Neutrophil (primary cell): ENCODE results near the gene TNIK.

Experiments
- H3K27ac ChIP-seq: fragments of 200-600 bp; sonication (generic); 2 replicates; pipeline ENCODE4 v1.5.1; 2016; ENCODE audit warnings: mild to moderate bottlenecking, moderate library complexity
- H3K27me3 ChIP-seq: fragments of 200-600 bp; sonication (generic); 2 replicates; pipeline ENCODE4 v1.6.0; 2016; ENCODE audit warnings: mild to moderate bottlenecking
- H3K36me3 ChIP-seq: fragments of 200-600 bp; sonication (generic); 2 replicates; pipeline ENCODE4 v1.5.1; 2017
- H3K4me1 ChIP-seq, 2 experiments: fragments of 200-600 bp in 1 of 2; sonication (generic) in 1 of 2; 1 replicate in 1 of 2; 2 replicates in 1 of 2; pipeline versions ENCODE4 v1.5.1 to v1.6.1; 2013 to 2016; ENCODE audit warnings: low read depth in 1 of 2, low read length in 1 of 2, mild to moderate bottlenecking in 1 of 2, moderate library complexity in 1 of 2; ENCODE audit not compliant: control insufficient read depth in 1 of 2, insufficient read depth in 1 of 2
- H3K4me3 ChIP-seq, 2 experiments: fragments of 200-600 bp in 1 of 2; sonication (generic) in 1 of 2; 1 replicate in 1 of 2; 2 replicates in 1 of 2; pipeline ENCODE4 v1.5.1; 2013 to 2016; ENCODE audit warnings: low read depth in 1 of 2, low read length in 1 of 2, mild to moderate bottlenecking in 1 of 2, moderate library complexity in 1 of 2
- H3K9me3 ChIP-seq: fragments of 200-600 bp; sonication (generic); 2 replicates; pipeline ENCODE4 v1.5.1; 2016
- TF ChIP-seq, protein P1 (sequence below): fragments of 200-600 bp; sonication (generic); IDR thresholded peaks from 2 replicates; pipeline ENCODE4 v1.5.1; 2016; ENCODE audit warnings: antibody characterized with exemption

Gene TNIK

DNA sequence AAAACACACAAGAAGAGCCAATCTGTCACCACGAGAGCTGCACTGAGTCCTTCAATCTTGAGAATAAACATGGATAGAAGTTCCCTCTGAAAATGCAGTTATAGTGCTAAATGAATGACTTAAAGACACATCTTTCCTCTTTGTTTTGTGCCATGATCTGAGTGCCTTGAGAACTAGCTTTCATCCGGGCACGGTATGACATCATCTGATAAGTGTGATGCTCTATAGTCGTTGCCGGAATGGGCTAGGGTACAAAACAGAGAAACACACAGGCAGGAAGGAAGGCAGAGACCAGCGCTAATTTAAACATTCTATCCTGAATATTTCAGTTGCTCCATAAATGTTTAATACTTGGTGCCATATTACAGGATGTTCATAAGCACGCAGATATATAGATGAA is 146.5 kb downstream of the TNIK start:
- Histone ChIP-seq H3K27ac (no peak overlapping the region), H3K4me1 (no peaks in the 10 kb centered on the region), H3K27me3 (peaks cover 8% of the 10 kb centered on the region), H3K36me3 (no peaks in the 10 kb centered on the region), H3K9me3 (no peaks in the 10 kb centered on the region), H3K4me3 (no peak overlapping the region)
- TF ChIP-seq, protein P1, sequence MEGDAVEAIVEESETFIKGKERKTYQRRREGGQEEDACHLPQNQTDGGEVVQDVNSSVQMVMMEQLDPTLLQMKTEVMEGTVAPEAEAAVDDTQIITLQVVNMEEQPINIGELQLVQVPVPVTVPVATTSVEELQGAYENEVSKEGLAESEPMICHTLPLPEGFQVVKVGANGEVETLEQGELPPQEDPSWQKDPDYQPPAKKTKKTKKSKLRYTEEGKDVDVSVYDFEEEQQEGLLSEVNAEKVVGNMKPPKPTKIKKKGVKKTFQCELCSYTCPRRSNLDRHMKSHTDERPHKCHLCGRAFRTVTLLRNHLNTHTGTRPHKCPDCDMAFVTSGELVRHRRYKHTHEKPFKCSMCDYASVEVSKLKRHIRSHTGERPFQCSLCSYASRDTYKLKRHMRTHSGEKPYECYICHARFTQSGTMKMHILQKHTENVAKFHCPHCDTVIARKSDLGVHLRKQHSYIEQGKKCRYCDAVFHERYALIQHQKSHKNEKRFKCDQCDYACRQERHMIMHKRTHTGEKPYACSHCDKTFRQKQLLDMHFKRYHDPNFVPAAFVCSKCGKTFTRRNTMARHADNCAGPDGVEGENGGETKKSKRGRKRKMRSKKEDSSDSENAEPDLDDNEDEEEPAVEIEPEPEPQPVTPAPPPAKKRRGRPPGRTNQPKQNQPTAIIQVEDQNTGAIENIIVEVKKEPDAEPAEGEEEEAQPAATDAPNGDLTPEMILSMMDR = no peak

DNA sequence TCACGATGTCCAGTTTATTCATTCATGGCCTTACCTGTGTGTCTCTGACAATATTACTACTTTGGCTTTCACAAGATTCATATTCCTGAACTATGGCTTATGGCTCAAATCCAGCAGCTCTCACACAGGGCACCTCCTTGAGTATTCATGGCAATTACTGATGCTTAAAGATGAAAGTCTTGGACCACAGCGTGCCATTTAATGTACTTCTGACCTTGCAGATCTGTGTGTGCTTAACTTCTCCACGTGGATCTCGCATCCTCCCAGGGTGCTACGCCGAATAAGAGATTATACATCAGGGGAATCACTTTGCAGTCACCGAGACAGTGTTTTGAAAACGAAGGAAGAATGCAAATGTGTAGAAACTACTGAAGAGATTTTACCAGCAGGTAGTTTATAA is 147.5 kb downstream of the TNIK start:
- TF ChIP-seq, protein P1 = no peak
- Histone ChIP-seq H3K27me3 (peaks cover 8% of the 10 kb centered on the region), H3K4me3 (no peak overlapping the region), H3K4me1 (no peaks in the 10 kb centered on the region), H3K9me3 (no peaks in the 10 kb centered on the region), H3K36me3 (no peaks in the 10 kb centered on the region), H3K27ac (no peak overlapping the region)

DNA sequence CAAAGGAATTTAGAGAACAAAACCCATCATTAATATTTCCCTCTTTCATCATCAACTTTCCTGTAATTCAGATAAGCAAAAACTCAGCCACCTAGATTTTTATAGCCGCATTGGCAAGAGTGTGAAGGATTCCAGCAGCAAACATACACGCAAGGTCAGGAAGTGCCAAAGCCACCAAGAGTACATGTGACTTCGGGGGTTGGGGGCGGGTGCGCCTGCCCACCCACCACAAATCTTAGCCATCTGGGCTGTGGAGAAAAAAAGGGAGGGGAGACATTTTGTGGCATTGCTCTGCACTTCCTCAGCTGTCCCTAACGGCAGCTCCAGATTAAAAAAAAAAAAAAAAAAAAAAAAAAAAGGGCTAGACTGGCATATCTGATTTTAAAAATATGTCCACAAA is 148.4 kb downstream of the TNIK start:
- no peaks in the 10 kb centered on the region for H3K9me3 ChIP-seq
- H3K27ac ChIP-seq = no peak overlapping the region
- no peaks in the 10 kb centered on the region for H3K36me3 ChIP-seq
- peaks cover 8% of the 10 kb centered on the region for H3K27me3 ChIP-seq
- TF ChIP-seq, protein P1 = no peak
- no peak overlapping the region for H3K4me3 ChIP-seq
- H3K4me1 ChIP-seq = no peaks in the 10 kb centered on the region

DNA sequence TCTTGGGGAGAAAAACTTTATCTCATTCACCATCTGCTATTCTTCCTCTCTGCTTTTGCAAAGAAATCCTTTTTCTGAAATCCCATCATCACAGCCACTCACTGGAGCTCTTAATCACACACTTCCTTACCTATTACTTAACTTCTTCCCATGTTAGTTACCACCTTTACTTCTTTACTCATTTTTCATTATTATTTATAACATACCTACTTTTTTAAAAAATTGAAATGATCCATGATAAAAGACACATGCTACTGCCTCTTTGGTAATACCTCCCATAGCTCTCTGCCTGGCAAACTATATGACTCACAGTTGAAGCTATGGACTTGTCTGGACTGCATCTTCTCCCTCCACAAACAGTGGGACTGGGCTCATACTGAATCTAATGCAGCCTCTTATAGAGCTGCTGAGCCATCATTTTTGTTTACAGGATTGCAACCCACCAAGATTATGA is 150.3 kb downstream of the TNIK start:
- Histone ChIP-seq H3K27ac (no peak overlapping the region), H3K27me3 (peaks cover 8% of the 10 kb centered on the region), H3K4me3 (no peak overlapping the region), H3K9me3 (no peaks in the 10 kb centered on the region), H3K4me1 (no peaks in the 10 kb centered on the region), H3K36me3 (no peaks in the 10 kb centered on the region)
- TF ChIP-seq, protein P1 = no peak

DNA sequence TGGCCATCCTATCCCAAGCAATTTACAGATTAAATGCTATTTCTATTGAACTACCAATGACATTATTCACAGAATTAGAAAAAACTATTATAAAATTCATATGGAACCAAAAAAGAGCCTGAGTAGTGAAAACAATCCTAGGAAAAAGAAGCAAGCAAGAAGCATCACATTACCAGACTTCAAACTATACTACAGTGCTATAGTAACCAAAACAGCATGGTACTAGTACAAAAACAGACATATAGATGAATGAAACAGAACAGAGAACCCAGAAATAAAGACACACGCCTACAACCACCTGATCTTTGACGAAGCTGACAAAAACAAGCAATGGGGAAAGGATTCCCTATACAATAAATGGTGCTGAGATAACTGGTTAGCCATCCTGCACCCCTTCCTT is 152.2 kb downstream of the TNIK start:
- Histone ChIP-seq H3K27ac (no peak overlapping the region), H3K27me3 (peaks cover 8% of the 10 kb centered on the region), H3K9me3 (no peaks in the 10 kb centered on the region), H3K4me1 (no peaks in the 10 kb centered on the region), H3K4me3 (no peak overlapping the region), H3K36me3 (no peaks in the 10 kb centered on the region)
- TF ChIP-seq, protein P1 = no peak

DNA sequence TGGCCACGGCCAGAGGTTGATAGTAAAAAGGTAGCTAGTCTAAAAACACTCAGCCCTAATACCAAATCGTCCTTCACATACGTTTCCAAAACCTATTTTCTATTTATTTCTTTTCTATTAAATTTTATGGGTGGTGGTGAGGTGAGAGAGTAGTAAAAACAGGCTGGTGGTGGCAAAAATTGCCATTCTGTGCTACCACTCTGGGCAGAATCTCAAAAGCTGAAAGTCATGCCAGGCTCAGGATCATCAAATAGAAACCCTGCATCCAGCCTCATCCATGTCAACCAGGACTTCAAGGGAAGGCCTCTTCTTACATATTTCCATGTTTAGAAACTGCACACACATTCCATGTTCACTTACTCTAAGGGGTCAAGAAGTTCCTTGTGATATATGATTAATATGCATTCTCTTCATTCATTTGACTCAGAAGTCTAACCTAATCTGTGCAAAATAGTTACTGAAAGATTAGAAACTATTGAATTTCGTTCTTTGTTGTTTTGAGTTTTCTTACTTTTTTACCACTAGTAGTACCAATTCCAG is 153.1 kb downstream of the TNIK start:
- H3K9me3 ChIP-seq = no peaks in the 10 kb centered on the region

More for the DNA sequence above, 153.1 kb downstream of the TNIK start:
- H3K27me3 ChIP-seq = peaks cover 8% of the 10 kb centered on the region
- TF ChIP-seq, protein P1 = no peak
- H3K36me3 ChIP-seq = no peaks in the 10 kb centered on the region
- H3K27ac ChIP-seq = no peak overlapping the region
- H3K4me3 ChIP-seq = no peak overlapping the region
- H3K4me1 ChIP-seq = no peaks in the 10 kb centered on the region
